ENCODE results near the gene COX6B1.

GRCh38 chr19:35648017-35648961 lies at the start of gene COX6B1:
- TF ChIP-seq POLR2A (IDR thresholded peaks at IDR 0.05; ENCODE audit: low read depth, low read length) (peak; percentile 96), POLR2AphosphoS5 (IDR thresholded peaks at IDR 0.05; ENCODE audit: low read depth, low read length) (peak; percentile 95), TAF1 (IDR thresholded peaks at IDR 0.05; ENCODE audit: low read depth, low read length) (peak; percentile 85), PAX5 (IDR thresholded peaks at IDR 0.05; ENCODE audit: insufficient read depth, low read length, severe bottlenecking) (no peak), SPI1 (IDR thresholded peaks at IDR 0.05; ENCODE audit: low read depth, low read length) (peak; percentile 53), POU2F2 (IDR thresholded peaks at IDR 0.05; ENCODE audit: low read depth, low read length) (peak; percentile 74)
